OCI-LY7 (cell line): ENCODE measurements around the gene CSDE1.

ENCODE experiments used
- CTCF ChIP-seq: fragments of 200-600 bp; sonication (generic); conservative IDR thresholded peaks from 2 replicates; pipeline ENCODE4 v1.5.1; 2014; ENCODE audit warnings: mild to moderate bottlenecking, antibody characterized with exemption, low read length, moderate library complexity, mixed read lengths
- EZH2phosphoT487 ChIP-seq: fragments of 200-600 bp; sonication (generic); IDR thresholded peaks from 2 replicates; pipeline ENCODE4 v1.6.1; 2018; ENCODE audit warnings: low read depth, borderline replicate concordance, mild to moderate bottlenecking, mixed run types, antibody characterized with exemption, low read length, moderate library complexity, mixed read lengths

- TF ChIP-seq CTCF = no peak
- TF ChIP-seq EZH2phosphoT487 = no peak
These were observed 12.5 kb downstream of the CSDE1 start for GRCh38 chr1:114745291-114745690.
